Measurements from ENCODE around the gene KSR2.

KSR2 gene

GRCh38 chr12:117484901-117485300, 483.9 kb downstream of the KSR2 start:
- no peak for DNase-seq

DNA sequence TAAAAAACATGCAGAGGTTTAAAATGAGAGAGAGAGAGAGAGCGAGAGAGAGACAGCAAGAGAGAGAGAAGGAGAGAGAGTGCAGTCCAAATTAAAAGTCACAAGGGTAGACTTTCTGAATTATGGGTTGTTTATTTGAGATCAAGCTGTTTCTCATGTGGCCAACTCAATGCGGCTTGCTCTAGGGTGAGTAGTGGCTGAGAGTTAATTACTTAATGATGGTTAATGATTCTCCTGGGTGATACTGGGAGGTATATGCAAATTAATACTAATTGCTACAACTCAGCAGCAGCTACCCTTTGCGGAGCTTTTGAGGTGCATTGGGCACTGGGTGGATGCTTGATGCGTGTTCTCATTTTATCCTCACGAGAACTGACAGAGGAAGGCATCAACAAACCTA, 485.3 kb downstream of the KSR2 start:
- no peak for DNase-seq

DNA sequence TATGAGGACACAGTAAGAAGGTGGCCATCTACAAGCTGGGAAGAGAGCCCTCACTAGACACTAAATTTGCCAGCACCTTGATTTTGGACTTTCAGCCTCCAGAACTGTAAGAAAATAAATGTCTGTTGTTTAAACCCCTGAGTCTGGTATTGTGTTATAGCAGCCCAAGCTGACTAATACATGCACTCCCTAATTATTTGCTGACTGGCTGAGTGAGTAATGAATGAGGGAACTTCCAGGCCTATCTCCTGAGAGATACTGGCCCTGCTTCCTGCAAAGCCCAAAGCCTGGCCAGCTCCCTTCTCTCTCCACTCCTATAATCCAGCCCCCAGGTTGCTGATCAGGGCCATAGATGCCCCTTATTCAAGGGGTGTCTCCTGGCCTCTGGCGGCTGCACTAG, 487.3 kb downstream of the KSR2 start:
- DNase-seq, result no peak

GRCh38 chr12:117476341-117476740, 492.4 kb downstream of the KSR2 start:
- DNase-seq, result no peak

- DNase-seq, result no peak
Measured at GRCh38 chr12:117473856-117474255, 494.9 kb downstream of the KSR2 start.

DNA sequence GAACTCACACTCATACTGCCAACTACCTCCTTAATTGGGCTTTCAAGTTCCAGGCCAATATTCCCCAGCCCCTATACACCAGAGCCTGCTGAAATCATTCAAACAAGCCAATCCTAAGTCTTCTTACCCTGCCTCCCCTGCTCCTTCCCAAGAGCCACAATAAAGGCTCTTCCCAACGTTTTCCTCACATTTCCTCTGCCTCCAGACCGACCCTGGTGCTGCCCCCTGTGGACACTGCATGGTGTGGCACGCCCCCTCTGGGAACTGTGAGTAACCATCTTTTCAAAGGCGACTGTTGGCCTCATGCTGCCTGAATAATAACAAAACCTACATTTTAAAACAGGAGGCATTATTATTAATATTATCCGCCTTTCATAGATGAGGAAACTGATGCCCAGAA, 495.8 kb downstream of the KSR2 start:
- DNase-seq, result no peak

DNA sequence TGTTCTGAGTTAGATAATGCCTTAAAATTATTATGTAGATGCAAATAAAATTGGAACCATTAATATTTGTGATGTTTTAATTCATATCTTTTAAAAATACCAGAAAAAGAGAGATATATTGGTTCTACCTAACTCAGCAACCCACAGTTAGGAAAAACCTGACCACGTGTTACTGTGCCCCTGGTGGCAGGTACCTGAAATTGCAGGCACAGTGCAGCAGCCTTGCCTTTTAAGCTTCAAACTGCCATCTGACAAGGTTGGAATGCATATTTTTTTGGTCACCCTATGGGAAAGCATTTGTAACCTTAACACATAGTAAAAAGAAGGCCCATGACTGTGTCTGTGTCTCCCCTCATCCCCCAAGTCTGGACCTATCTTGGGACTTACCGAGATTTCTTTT, 498.0 kb downstream of the KSR2 start:
- no peak for DNase-seq

- DNase-seq, result no peak
Measured at GRCh38 chr12:117469883-117470483, 498.8 kb downstream of the KSR2 start.

GRCh38 chr12:117468016-117468415, 500.8 kb downstream of the KSR2 start:
- no peak for DNase-seq

DNA sequence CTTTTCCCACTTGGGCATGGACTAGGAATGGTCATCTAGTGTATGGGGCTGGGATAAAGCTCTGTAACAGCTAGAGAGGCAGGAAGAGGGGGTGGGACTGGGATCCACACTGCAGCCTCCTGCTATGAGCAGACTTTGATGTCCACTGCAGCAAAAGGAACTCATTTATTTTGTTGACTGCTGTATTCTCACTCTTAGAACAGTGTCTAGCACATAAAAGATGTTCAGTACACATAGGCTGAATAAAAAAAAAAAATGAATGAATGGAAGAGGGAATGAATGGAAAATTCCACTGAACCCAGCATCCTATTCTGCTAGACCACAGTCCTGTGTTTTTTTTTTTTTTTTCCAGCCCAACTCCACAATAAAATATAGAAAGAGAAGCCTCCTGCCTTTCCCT, 501.2 kb downstream of the KSR2 start:
- DNase-seq, result no peak

DNA sequence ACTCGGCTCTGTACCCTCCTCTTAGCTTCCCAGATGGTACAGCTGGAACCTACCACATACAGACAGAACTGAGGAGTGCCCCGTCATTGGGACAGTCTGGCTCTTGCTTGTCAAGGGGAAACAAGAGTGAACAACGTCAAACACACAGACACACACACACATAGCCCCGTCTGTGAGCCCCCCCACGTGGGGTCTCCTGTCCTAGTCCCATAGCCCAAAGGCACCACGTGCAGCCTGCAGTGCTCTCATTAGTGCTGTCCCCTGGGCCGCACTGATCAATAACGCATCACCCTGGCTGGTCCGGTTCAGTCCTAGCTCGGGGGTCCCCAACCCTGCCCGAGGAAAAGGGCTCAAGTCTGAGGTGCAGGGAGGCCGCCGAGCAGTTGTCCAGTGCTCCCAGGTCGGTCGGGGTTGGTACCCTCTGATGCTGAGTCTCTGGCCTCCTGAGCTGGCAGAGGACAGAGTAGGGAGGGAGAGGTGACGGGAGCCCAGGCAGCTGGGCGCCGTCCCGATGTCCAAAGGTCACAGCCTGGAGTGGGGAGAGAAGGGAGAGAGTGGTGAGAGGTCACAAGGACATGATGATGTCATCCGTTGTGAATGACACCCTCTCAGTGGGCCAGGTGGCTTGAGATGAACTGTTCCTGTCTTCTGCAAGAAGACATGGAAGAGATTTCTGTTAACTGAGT, 502.0 kb downstream of the KSR2 start:
- DNase-seq, result no peak

- DNase-seq, result no peak
Measured at GRCh38 chr12:117461732-117462131, 507.1 kb downstream of the KSR2 start.

GRCh38 chr12:117459229-117459628, 509.6 kb downstream of the KSR2 start:
- DNase-seq, result no peak

GRCh38 chr12:117457189-117457588, 511.6 kb downstream of the KSR2 start:
- DNase-seq, result no peak

DNA sequence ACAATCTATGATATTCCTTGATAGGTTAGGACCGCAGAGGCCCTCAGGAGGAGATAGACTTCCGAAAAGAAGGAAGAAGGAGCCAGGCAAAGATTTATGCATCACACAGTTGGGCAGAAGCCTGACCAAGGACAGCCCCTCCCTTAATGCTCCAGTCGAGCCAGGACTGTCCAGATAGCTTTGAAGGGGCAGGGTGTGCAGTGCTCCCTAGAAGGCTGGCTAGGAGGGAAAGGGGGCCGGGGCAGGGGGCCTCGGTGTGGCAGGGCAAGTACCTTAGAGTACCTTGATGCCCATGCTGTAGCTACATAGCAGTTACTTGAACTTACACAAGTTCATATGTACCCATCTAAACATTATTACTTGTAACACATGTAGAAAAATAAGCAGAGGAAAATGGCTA, 512.7 kb downstream of the KSR2 start:
- no peak for DNase-seq

DNA sequence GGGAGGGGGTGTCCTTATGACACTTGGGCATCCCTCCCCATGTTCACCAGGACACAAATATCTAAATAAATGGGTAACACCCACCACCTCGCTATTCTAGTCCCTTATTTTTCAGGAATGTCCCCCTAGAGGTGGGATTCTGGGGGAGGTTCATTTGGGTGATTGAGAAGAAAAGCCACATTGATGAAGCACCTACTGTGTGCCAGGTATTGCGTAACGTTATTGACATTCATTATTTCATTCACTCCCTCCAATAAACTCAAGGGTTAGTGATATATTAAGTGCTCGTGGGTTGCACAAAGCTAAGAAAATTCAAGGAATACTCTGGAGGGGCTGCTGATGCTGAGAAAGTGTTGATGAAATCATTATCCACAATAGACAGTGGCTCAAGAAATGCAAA, 514.8 kb downstream of the KSR2 start:
- DNase-seq, result no peak

DNA sequence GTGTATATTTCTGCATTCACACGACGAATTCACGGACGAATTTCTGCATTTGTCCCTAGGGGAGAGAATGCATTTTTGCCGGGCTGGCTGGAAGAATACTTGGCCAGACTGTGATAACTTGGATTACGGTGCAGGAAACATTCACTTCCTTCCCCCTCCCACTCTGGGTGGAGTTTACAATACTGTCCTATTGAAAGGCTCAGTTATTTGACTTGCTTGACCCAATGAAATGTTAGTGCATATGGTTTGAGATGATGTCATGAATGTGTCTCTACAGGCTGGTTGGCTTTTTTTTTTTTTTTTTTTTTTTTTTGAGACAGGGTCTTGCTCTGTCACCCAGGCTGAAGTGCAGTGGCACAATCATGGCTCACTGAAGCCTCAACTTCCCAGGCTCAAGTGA, 516.7 kb downstream of the KSR2 start:
- no peak for DNase-seq

- no peak for DNase-seq
Measured at GRCh38 chr12:117450209-117450608, 518.6 kb downstream of the KSR2 start.

DNA sequence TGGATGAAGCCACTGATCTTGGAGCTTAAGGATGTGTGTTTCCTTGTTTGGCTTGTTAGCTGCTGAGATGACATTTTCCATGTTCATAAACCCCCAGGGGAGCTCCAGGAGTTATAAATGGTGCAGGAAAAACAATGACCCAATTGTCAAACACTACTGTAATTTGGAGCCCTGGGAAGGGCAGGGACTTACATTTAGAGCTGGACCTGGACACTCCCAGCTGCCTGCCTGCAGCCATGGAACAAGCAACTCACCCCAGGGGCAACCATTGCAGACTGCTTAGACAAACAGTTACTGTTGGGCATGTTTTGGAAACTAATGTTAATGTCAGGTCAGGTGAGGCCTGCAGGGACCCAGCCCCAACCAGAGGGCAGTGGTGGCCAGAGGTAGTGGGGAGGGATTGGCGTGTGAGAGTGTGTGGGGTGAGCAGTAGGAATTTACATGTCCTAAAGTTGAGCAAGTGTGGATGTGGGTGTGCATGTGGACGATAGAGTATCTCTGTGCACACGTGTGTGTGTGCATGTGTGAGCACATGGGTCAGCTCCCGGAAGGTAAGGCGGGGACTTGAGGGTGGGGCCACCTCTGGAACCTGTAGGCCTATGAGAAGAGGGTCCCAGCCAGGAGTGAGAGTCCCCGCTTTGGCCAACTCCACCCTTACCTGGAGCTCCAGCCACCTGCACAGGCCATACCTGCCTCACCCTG, 521.0 kb downstream of the KSR2 start:
- DNase-seq, result peak; percentile 25

GRCh38 chr12:117444781-117445180, 524.0 kb downstream of the KSR2 start:
- no peak for DNase-seq

GRCh38 chr12:117441751-117442150, 527.0 kb downstream of the KSR2 start:
- no peak for DNase-seq

DNA sequence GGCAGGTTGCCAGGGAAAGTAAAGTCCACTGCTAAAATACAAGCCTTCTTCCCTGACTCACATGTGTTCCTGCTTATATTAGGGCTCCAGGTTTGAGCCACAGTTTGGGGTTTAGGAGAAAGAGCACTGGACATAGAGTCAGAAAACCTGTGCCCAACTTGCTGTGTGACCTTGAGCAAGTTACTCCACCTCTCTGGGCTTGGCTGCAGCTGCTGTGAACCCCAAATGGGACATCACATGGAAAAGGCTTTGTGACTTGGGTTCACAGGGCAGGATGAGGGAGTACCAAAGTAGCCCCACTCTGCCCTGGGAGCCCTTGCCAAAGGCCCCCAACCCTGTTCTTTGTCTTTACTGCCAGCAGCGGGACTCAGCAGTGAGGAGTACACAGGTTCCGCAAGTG, 528.4 kb downstream of the KSR2 start:
- no peak for DNase-seq

GRCh38 chr12:117439531-117440001, 529.2 kb downstream of the KSR2 start:
- DNase-seq, result no peak

GRCh38 chr12:117438809-117439208, 530.0 kb downstream of the KSR2 start:
- DNase-seq, result no peak
